Mammary epithelial cell (primary cell): Measurements from ENCODE around the gene TBL2.

Experiments used
- CTCF ChIP-seq, 2 donors: IDR thresholded peaks in 1 of 2; conservative IDR thresholded peaks in 1 of 2; 2 replicates each; pipeline ENCODE4 v1.5.1; 2011 to 2012; ENCODE audit warnings: inconsistent platforms in 2 of 2, low read length in 2 of 2, mild to moderate bottlenecking in 2 of 2, control low read depth in 1 of 2, low read depth in 1 of 2; ENCODE audit not compliant: insufficient read depth in 1 of 2; ENCODE audit errors: extremely low read depth in 1 of 2
- EZH2 ChIP-seq: IDR thresholded peaks from 2 replicates; pipeline ENCODE4 v1.6.1; 2012; ENCODE audit warnings: low read length, inconsistent platforms, borderline replicate concordance

- TF ChIP-seq CTCF (conservative IDR thresholded peaks at IDR 0.05 in 1 of 2, IDR thresholded peaks at IDR 0.05 in 1 of 2; ENCODE audit: extremely low read depth in 1 of 2, insufficient read depth in 1 of 2, low read depth in 1 of 2, low read length in 2 of 2) (no peak), EZH2 (no peak)
Observed at GRCh38 chr7:73577627-73578341, 595 bp downstream of the TBL2 start.
